Activated T-helper 2 cell treated with anti-CD3 and anti-CD28 coated beads, Interferon-gamma antibody, Interleukin-2, Interleukin-4, amounts not matched to agents 10 μg/mL and 5 μg/mL and 100 μg/mL, durations not matched to agents 14 hours and 24 hours and 36 hours (primary cell): ENCODE results near the gene PHETA1. TPM values are rescaled to one million over a fixed set of nuclear protein-coding genes. Genes with fewer than 3 reads are reported as not detected.
"Not testable (repeated sequence)": the region's sequence is repeated elsewhere in the genome, so short reads cannot be mapped to it uniquely, and the experiment has no call there.

Source experiments
- DNase-seq: peaks from one replicate; pipeline ENCODE4 v3.0.0; 2021; ENCODE audit warnings: low spot score
- H3K27ac Mint-ChIP-seq: one replicate; pipeline ENCODE4 v1.8.0; 2021; ENCODE audit warnings: mixed read lengths
- H3K27me3 Mint-ChIP-seq: one replicate; pipeline ENCODE4 v1.8.0; 2021; ENCODE audit warnings: low read depth, mixed read lengths
- H3K36me3 Mint-ChIP-seq: one replicate; pipeline ENCODE4 v1.8.0; 2021; ENCODE audit warnings: low read depth, mixed read lengths
- H3K4me1 Mint-ChIP-seq: one replicate; pipeline ENCODE4 v1.8.0; 2021; ENCODE audit warnings: low read depth, mixed read lengths
- H3K4me3 Mint-ChIP-seq: one replicate; pipeline ENCODE4 v1.8.0; 2021; ENCODE audit warnings: low read depth, mild to moderate bottlenecking, moderate library complexity, mixed read lengths
- H3K9me3 Mint-ChIP-seq: one replicate; pipeline ENCODE4 v1.8.0; 2021; ENCODE audit warnings: mixed read lengths
- intact Hi-C: fragments of 100-400 bp; cut with micrococcal nuclease; formaldehyde crosslinking; loops from one replicate; pipeline ENCODE4 v1.15.1; 2023
- total RNA-seq: library from RNA; stranded (reverse); gene quantifications from 2 replicates; pipeline ENCODE4 v1.2.3, GENCODE V29; 2022

PHETA1 gene
- total RNA-seq, 1 donor from 2014 or later: 3.9 TPM

GRCh38 chr12:111349101-111349747, 19.7 kb downstream of the PHETA1 start:
- Mint-ChIP-seq H3K36me3 (no peaks in the 10 kb centered on the region), H3K4me1 (no peaks in the 10 kb centered on the region), H3K9me3 (peaks cover 14% of the 10 kb centered on the region), H3K4me3 (no peak overlapping the region), H3K27ac (no peak overlapping the region), H3K27me3 (no peaks in the 10 kb centered on the region)
- intact Hi-C loops: no loop called here
- DNase-seq: no peak

DNA sequence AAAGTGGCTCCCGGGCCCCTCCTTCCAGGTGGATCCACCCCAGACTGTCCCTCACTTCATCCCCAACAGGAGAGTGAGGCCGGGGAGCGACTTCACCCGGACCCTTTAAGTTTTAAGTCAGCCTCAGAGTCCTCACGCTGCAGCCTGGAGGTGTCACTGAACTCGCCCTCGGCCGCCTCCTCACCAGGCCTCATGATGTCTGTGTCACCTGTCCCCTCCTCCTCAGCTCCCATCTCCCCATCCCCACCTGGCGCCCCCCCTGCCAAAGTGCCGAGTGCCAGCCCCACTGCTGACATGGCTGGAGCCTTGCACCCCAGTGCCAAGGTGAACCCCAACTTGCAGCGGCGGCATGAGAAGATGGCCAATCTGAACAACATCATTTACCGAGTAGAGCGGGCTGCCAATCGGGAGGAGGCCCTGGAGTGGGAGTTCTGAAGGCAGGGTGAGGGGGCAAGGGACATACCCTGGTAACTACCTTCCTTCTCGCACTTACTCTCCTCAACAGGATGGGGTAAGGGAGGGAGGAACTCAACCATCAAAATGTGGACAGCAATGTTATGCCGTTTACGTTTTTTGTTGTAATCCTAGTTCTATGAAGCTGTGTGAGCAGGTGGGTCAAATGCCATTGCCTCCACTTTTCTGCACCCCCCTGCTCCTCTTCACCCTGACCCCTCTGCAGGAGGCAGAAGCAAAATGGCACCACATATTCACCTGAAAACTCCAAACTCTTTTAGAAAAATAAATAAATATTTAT, 20.8 kb downstream of the PHETA1 start:
- H3K9me3 Mint-ChIP-seq: peaks cover 14% of the 10 kb centered on the region
- H3K4me3 Mint-ChIP-seq: no peak overlapping the region
- H3K4me1 Mint-ChIP-seq: no peaks in the 10 kb centered on the region
- H3K27ac Mint-ChIP-seq: no peak overlapping the region
- no peak for DNase-seq
- H3K27me3 Mint-ChIP-seq: no peaks in the 10 kb centered on the region
- intact Hi-C loops: no loop called here
- H3K36me3 Mint-ChIP-seq: no peaks in the 10 kb centered on the region

GRCh38 chr12:111344254-111344875, 24.5 kb downstream of the PHETA1 start:
- Mint-ChIP-seq H3K27ac (no peak overlapping the region), H3K9me3 (peaks cover 10% of the 10 kb centered on the region), H3K4me1 (no peaks in the 10 kb centered on the region), H3K4me3 (no peak overlapping the region), H3K36me3 (no peaks in the 10 kb centered on the region), H3K27me3 (no peaks in the 10 kb centered on the region)
- no peak for DNase-seq
- intact Hi-C loops: loop anchor here (1.0 kb wide), 1 partner anchor 11 kb away; no protein-coding TSS in a partner anchor

DNA sequence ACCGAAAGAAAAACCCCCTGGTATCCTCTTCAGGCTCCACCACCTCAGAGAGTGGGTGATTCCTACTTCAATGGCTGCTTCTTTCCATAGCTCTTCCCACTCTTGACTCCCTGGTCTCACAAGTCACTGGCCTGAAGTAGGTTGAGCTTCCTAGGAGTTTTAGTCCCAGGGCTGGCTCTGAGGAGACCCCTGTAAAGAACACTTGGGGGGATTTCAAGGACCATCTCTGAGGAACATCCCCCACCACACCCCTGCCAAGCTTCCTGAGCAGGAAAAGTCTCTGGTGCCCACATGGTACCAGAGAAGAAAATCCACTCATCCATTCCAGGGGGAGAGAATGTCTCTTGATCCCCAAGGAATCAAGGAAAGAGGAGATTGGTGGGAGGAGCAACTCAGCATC, 25.7 kb downstream of the PHETA1 start:
- H3K4me3 Mint-ChIP-seq: no peak overlapping the region
- no peak overlapping the region for H3K27ac Mint-ChIP-seq
- intact Hi-C loops: no loop called here
- peaks cover 3% of the 10 kb centered on the region for H3K9me3 Mint-ChIP-seq
- no peaks in the 10 kb centered on the region for H3K27me3 Mint-ChIP-seq
- H3K4me1 Mint-ChIP-seq: no peaks in the 10 kb centered on the region
- no peak for DNase-seq
- H3K36me3 Mint-ChIP-seq: no peaks in the 10 kb centered on the region

DNA sequence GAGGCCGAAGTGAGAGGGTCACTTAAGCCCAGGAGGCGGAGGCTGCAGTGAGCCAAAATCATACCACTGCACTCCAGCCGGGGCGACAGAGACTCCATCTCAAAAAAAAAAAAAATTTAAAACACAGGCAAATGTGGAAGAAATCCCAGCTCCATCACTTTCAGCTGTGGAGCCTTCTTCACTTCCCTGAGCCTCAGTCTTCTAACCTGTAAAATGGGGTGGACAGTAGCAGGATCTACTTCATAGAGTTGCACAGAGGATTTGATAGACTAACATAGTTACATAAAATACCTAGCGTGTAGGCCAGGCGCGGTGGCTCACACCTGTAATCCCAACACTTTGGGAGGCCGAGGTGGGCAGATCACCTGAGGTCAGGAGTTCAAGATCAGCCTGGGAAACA, 26.5 kb downstream of the PHETA1 start:
- DNase-seq: no peak
- H3K9me3 Mint-ChIP-seq: no peaks in the 10 kb centered on the region
- H3K4me1 Mint-ChIP-seq: no peaks in the 10 kb centered on the region
- H3K36me3 Mint-ChIP-seq: no peaks in the 10 kb centered on the region
- no peak overlapping the region for H3K4me3 Mint-ChIP-seq
- no peaks in the 10 kb centered on the region for H3K27me3 Mint-ChIP-seq
- intact Hi-C loops: no loop called here
- H3K27ac Mint-ChIP-seq: no peak overlapping the region

GRCh38 chr12:111341426-111342065, 27.3 kb downstream of the PHETA1 start:
- Mint-ChIP-seq H3K27ac (no peak overlapping the region), H3K4me3 (no peak overlapping the region), H3K4me1 (no peaks in the 10 kb centered on the region), H3K27me3 (no peaks in the 10 kb centered on the region), H3K9me3 (no peaks in the 10 kb centered on the region), H3K36me3 (no peaks in the 10 kb centered on the region)
- intact Hi-C loops: no loop called here
- no peak for DNase-seq

DNA sequence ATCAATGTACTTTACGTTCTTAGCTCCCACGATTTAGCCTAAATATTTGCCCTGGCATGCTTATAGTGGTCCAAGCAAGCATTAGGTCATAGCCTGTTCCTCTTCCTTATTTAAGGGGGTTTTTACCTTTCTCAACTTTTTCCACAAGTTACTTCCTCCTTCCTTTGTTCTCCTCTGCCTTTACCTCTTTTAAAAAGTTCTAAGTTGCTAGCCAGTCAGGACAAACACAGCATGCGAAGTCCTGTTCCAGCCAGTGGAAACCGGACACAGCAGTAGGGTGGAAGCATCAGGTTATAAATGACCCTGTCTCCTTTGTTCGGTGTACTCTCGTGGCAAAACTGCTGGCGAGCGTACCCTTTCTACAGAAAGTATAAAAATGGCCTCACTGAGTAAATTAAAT, 28.2 kb downstream of the PHETA1 start:
- H3K27me3 Mint-ChIP-seq, H3K27ac Mint-ChIP-seq, H3K36me3 Mint-ChIP-seq, H3K4me3 Mint-ChIP-seq, intact Hi-C loops, DNase-seq, H3K9me3 Mint-ChIP-seq, H3K4me1 Mint-ChIP-seq: not testable (repeated sequence)

GRCh38 chr12:111340231-111340630, 28.7 kb downstream of the PHETA1 start:
- H3K4me1 Mint-ChIP-seq: no peaks in the 10 kb centered on the region
- no peak for DNase-seq
- no peaks in the 10 kb centered on the region for H3K27me3 Mint-ChIP-seq
- no peaks in the 10 kb centered on the region for H3K36me3 Mint-ChIP-seq
- H3K9me3 Mint-ChIP-seq: no peaks in the 10 kb centered on the region
- no peak overlapping the region for H3K27ac Mint-ChIP-seq
- no peak overlapping the region for H3K4me3 Mint-ChIP-seq
- intact Hi-C loops: no loop called here

DNA sequence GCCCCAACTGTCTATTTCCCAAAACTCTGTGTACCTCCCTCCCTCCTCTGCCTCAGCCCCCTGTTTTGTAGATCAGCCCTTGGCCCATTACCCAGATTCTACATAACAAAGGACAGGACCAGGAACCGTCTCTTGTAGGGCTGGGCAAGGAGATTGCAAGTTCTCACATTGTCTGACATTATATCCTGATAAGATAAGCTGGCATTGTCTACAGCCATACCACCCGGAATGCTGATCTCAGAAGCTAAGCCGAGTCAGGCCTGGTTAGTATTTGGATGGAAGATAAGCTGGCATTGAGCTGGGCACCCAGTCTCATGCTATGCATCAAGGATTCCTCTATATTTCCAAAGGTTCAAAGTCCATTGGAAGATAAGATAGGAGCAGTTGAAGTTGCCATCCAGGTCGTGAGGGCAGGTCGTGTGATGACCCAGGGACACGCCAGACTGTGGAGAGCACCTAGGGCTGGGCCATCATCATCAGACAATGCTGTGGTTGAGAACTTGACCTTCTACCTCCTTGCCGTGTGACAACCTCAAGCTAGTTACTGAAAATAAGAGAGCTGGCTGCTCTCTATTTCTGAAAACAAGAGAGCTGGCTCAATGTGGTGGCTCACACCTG, 29.5 kb downstream of the PHETA1 start:
- no peaks in the 10 kb centered on the region for H3K4me1 Mint-ChIP-seq
- no peak for DNase-seq
- H3K4me3 Mint-ChIP-seq: no peak overlapping the region
- H3K27ac Mint-ChIP-seq: no peak overlapping the region
- intact Hi-C loops: no loop called here
- no peaks in the 10 kb centered on the region for H3K27me3 Mint-ChIP-seq
- no peaks in the 10 kb centered on the region for H3K36me3 Mint-ChIP-seq
- no peaks in the 10 kb centered on the region for H3K9me3 Mint-ChIP-seq

DNA sequence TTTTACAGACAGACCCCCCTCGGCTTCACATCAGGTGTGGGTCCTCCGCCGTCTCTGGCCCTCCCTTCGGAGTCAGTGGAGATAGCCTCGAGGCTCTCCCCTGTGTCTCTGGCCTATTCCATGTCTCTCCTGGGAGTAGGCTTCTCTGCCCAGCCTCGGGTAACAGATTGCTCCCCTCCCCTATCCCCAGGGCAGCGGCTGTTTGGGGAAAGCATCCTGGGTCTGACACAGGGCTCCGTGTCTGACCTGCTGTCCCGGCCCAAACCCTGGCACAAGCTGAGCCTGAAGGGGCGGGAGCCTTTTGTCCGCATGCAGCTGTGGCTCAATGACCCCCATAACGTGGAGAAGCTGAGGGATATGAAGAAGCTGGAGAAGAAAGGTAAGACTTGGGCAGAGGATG, 30.8 kb downstream of the PHETA1 start:
- H3K9me3 Mint-ChIP-seq: no peaks in the 10 kb centered on the region
- H3K27me3 Mint-ChIP-seq: peaks cover 2% of the 10 kb centered on the region
- no peaks in the 10 kb centered on the region for H3K36me3 Mint-ChIP-seq
- no peak overlapping the region for H3K27ac Mint-ChIP-seq
- intact Hi-C loops: no loop called here
- H3K4me3 Mint-ChIP-seq: no peak overlapping the region
- no peak for DNase-seq
- no peaks in the 10 kb centered on the region for H3K4me1 Mint-ChIP-seq

- Mint-ChIP-seq H3K9me3 (no peaks in the 10 kb centered on the region), H3K4me3 (no peak overlapping the region), H3K27ac (no peak overlapping the region), H3K36me3 (no peaks in the 10 kb centered on the region), H3K27me3 (peaks cover 2% of the 10 kb centered on the region), H3K4me1 (no peaks in the 10 kb centered on the region)
- DNase-seq: no peak
- intact Hi-C loops: no loop called here
Observed at GRCh38 chr12:111337371-111337770, 31.5 kb downstream of the PHETA1 start.

DNA sequence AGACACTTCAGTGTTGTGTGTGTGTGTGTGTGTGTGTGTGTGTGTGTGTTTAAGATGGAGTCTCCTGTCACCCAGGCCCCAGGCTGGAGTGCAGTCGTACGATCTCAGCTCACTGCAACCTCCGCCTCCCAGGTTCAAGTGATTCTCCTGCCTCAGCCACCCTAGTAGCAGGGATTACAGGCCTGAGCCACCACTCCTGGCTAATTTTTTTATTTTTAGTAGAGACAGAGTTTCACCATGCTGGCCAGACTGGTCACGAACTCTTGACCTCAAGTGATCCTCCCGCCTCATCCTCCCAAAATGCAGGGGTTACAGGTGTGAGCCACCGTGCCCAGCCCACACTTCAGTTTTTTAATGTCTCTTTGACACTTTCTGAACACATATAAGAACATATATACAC, 32.5 kb downstream of the PHETA1 start:
- intact Hi-C loops, H3K4me3 Mint-ChIP-seq: not testable (repeated sequence)

More for the DNA sequence above, 32.5 kb downstream of the PHETA1 start:
- H3K36me3 Mint-ChIP-seq, DNase-seq, H3K9me3 Mint-ChIP-seq, H3K27ac Mint-ChIP-seq, H3K27me3 Mint-ChIP-seq, H3K4me1 Mint-ChIP-seq: not testable (repeated sequence)
